ENCODE measurements around the gene TIMP2.
"Not testable (repeated sequence)": the region's sequence is repeated elsewhere in the genome, so short reads cannot be mapped to it uniquely, and the experiment has no call there.

The TIMP2 gene

GRCh38 chr17:78890096-78890495 is 35.1 kb downstream of the TIMP2 start:
- not testable (repeated sequence) for DNase-seq (ENCODE audit: low spot score)

- no peak for DNase-seq (ENCODE audit: low spot score)
Observed at GRCh38 chr17:78889531-78889930, 35.7 kb downstream of the TIMP2 start.

GRCh38 chr17:78888941-78889518 is 36.2 kb downstream of the TIMP2 start:
- DNase-seq (ENCODE audit: low spot score), result no peak

- no peak for DNase-seq (ENCODE audit: low spot score)
Observed at GRCh38 chr17:78886954-78887353, 38.2 kb downstream of the TIMP2 start.

GRCh38 chr17:78885956-78886355 is 39.2 kb downstream of the TIMP2 start:
- DNase-seq (ENCODE audit: low spot score), result no peak

- no peak for DNase-seq (ENCODE audit: low spot score)
Observed at GRCh38 chr17:78884876-78885667, 40.1 kb downstream of the TIMP2 start.

- no peak for DNase-seq (ENCODE audit: low spot score)
Observed at GRCh38 chr17:78884148-78884825, 40.9 kb downstream of the TIMP2 start.

GRCh38 chr17:78883533-78884131 is 41.6 kb downstream of the TIMP2 start:
- DNase-seq (ENCODE audit: low spot score), result no peak

GRCh38 chr17:78883089-78883532 is 42.1 kb downstream of the TIMP2 start:
- no peak for DNase-seq (ENCODE audit: low spot score)

GRCh38 chr17:78882540-78883088 is 42.6 kb downstream of the TIMP2 start:
- no peak for DNase-seq (ENCODE audit: low spot score)

- peak; percentile 28 for DNase-seq (ENCODE audit: low spot score)
Observed at GRCh38 chr17:78879635-78880186, 45.5 kb downstream of the TIMP2 start.

- no peak for DNase-seq (ENCODE audit: low spot score)
Observed at GRCh38 chr17:78878871-78879527, 46.2 kb downstream of the TIMP2 start.

GRCh38 chr17:78878261-78878660 is 46.9 kb downstream of the TIMP2 start:
- DNase-seq (ENCODE audit: low spot score), result no peak

GRCh38 chr17:78876954-78877517 is 48.2 kb downstream of the TIMP2 start:
- DNase-seq (ENCODE audit: low spot score), result not testable (repeated sequence)

- DNase-seq (ENCODE audit: low spot score), result no peak
Observed at GRCh38 chr17:78876094-78876597, 49.0 kb downstream of the TIMP2 start.

- DNase-seq (ENCODE audit: low spot score), result no peak
Observed at GRCh38 chr17:78875363-78876093, 49.7 kb downstream of the TIMP2 start.

- no peak for DNase-seq (ENCODE audit: low spot score)
Observed at GRCh38 chr17:78873519-78874340, 51.5 kb downstream of the TIMP2 start.

- no peak for DNase-seq (ENCODE audit: low spot score)
Observed at GRCh38 chr17:78872486-78872885, 52.7 kb downstream of the TIMP2 start.

- no peak for DNase-seq (ENCODE audit: low spot score)
Observed at GRCh38 chr17:78870621-78871020, 54.6 kb downstream of the TIMP2 start.
